GM13977 (cell line): Measurements from ENCODE around the gene RCOR1.
"Not testable (repeated sequence)": the region's sequence is repeated elsewhere in the genome, so short reads cannot be mapped to it uniquely, and the experiment has no call there.

Experiments used
- DNase-seq: peaks from one replicate; pipeline ENCODE4 v3.0.0; 2012; ENCODE audit warnings: low spot score
- in situ Hi-C: fragments of 300-500 bp; cut with MboI; formaldehyde crosslinking; loops from one replicate; pipeline ENCODE4 v1.12.0; 2022; ENCODE audit warnings: low sequenced_read_pairs, low pct_unique_long_range_greater_than_20kb, mixed read lengths, inconsistent platforms; ENCODE audit not compliant: unreplicated experiment
- TF ChIP-seq, protein P1 (sequence below): IDR thresholded peaks from 2 replicates; pipeline ENCODE4 v1.5.1; 2012; ENCODE audit warnings: mild to moderate bottlenecking, control low read depth; ENCODE audit not compliant: insufficient read depth; ENCODE audit errors: extremely low read depth, missing control alignments

The RCOR1 gene

DNA sequence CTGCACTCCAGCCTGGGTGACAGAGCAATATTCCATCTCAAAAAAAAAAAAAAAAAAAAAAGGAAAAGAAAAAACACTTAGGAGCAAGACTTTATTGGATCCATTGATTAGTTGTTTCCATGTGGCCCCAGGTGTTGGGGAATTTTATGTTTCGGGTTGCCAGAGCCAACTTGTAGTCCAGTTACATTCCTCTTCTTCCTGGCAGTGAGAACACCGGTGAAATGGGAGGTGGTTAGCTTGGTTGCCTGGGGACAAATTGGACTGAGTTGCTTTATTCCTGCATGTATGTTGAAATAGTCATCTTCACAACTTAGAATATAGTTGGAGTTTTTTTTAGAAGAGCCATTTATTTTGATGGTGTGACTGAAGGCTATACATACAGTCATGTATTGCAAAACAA lies 12.6 kb downstream of the RCOR1 start:
- in situ Hi-C loops, result no loop called here
- TF ChIP-seq, protein P1, sequence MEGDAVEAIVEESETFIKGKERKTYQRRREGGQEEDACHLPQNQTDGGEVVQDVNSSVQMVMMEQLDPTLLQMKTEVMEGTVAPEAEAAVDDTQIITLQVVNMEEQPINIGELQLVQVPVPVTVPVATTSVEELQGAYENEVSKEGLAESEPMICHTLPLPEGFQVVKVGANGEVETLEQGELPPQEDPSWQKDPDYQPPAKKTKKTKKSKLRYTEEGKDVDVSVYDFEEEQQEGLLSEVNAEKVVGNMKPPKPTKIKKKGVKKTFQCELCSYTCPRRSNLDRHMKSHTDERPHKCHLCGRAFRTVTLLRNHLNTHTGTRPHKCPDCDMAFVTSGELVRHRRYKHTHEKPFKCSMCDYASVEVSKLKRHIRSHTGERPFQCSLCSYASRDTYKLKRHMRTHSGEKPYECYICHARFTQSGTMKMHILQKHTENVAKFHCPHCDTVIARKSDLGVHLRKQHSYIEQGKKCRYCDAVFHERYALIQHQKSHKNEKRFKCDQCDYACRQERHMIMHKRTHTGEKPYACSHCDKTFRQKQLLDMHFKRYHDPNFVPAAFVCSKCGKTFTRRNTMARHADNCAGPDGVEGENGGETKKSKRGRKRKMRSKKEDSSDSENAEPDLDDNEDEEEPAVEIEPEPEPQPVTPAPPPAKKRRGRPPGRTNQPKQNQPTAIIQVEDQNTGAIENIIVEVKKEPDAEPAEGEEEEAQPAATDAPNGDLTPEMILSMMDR, result no peak
- DNase-seq, result no peak

DNA sequence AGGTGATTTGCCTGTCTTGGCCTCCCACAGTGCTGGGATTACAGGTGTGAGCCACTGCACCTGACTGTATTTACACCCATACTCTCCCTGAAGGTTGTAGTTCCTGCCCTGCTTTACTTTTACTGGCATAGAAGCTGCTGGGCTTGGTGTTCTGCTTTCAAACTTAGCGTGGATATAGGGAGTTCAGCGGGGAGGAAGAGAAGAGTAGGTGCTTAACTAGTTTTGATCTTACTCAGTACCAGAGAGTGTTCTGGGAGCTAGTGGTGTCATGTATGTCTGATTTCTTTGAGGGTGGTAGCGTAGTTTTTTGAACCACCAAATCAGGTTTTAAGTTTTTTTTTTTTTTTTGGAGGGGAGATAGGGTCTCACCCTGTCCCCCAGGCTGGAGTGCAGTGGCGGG lies 13.8 kb downstream of the RCOR1 start:
- DNase-seq, result peak; percentile 72
- TF ChIP-seq, protein P1, result no peak
- in situ Hi-C loops, result no loop called here

DNA sequence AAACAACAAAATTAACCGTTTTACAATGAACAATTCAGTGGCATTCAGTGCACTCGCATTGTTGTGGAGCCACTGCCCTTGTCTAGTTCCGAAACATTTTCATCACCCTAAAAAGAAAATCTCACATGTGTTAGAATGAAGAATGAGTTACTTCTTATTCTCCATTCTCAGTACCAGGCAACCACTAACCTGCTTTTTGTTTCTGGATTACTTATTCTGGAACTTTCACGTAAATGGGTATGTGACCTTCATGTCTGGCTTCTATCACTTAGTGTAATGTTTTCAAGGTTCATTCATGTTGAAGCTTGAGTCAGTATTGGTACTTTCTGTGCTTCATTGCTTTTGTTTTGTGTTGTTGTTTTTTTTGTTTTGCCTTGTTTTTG lies 15.6 kb downstream of the RCOR1 start:
- DNase-seq, result no peak
- in situ Hi-C loops, result no loop called here

DNA sequence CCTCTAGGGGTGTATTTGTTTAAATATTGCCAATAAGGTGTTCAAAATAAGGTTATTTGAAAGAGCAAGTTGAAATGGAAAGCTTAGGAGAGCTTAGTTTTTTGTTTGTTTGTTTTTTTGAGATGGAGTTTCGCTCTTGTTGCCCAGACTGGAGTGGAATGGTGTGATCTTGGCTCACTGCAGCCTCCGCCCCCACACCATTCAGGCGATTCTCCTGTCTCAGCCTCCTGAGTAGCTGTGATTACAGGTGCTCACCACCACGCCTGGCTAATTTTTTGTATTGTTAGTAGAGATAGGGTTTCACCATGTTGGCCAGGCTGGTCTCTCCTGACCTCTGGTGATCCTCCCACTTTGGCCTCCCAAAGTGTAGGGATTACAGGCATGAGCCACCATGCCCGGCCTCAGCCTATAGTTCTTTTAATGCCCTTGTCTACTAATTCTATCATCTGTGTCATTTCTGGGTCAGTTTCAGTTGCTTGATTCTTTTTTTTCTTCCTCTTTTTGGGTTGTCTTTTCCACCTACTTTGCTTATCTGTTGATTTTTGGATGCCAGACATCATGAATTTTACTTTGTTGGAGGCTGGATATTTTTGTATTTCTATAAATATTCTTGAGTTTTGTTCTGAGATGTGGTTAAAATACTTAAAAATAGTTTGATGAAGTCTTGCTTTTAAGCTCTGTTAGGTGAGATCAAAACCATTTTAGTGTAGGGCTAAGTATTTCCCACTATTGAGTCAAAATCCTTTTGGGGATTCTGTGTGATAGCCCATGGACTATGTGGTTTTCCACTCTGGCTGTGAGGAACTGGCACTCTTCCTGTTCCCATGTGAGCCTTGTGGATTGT lies 18.7 kb downstream of the RCOR1 start:
- in situ Hi-C loops, result no loop called here
- TF ChIP-seq, protein P1, result no peak
- no peak for DNase-seq

More for the DNA sequence above, 15.6 kb downstream of the RCOR1 start:
- TF ChIP-seq, protein P1, result no peak

DNA sequence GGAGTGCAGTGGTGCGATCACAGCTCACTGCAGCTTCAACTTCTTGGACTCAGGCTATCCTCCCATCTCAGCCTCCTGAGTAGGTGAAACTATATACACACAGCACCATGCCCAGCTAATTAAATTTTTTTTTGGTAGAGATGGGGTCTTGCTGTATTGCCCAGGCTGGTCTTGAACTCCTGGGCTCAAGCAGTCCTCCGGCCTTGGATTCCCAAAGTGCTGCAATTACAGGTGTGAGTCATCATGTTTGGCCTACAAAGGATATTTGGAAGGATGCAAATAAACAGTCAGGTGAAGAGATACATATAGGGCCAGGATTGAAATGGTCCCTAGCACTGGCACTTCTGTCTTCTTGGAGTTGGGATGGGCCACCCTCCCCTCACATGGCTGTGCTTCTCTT lies 23.9 kb downstream of the RCOR1 start:
- DNase-seq, result no peak
- TF ChIP-seq, protein P1, result no peak
- in situ Hi-C loops, result no loop called here

DNA sequence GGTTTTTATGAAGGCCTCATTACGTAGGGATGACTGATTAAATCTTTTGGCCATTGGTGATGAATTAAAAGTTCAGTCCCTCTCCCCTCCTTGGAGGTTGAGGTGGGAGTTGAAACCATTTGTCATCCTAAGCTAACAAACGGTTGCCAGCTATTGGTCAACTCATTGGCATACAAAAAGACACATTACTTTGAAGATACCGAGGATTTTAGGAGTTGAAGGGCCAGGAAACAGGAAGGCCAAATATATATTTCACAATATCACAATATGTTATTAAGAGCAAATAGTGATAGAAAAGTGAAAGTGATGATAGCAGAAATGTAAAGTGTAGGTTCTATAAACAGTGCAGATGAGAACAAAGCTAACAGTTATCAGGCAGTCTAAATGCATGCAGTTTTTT lies 24.4 kb downstream of the RCOR1 start:
- in situ Hi-C loops, result no loop called here
- no peak for DNase-seq
- TF ChIP-seq, protein P1, result no peak

DNA sequence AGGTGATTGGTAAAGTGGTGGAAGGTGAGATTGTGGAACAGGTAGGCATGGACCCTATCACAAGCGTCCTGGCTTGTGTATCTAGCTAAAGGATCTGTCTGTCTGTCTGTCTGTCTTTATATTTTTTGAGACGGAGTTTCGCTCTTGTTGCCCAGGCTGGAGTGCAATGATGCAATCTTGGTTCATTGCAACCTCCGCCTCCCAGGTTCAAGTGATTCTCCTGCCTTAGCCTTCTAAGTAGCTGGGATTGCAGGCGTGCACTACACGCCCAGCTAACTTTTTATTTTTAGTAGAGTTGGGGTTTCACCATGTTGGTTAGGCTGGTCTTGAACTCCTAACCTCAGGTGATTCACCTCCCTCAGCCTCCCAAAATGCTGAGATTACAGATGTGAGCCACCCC lies 26.6 kb downstream of the RCOR1 start:
- in situ Hi-C loops, DNase-seq: not testable (repeated sequence)
